GM23248 (cell line): Measurements from ENCODE around the gene LMAN2.

ENCODE experiments used
- EZH2 ChIP-seq: fragments of 200-600 bp; sonication (generic); IDR thresholded peaks from 2 replicates; pipeline ENCODE4 v1.6.1; 2018; ENCODE audit warnings: antibody characterized with exemption, mild to moderate bottlenecking; ENCODE audit not compliant: insufficient read depth, poor library complexity, severe bottlenecking
- EZH2phosphoT487 ChIP-seq: fragments of 200-600 bp; sonication (generic); IDR thresholded peaks from 2 replicates; pipeline ENCODE4 v1.6.1; 2018; ENCODE audit warnings: antibody characterized with exemption, moderate library complexity, mild to moderate bottlenecking, low read depth; ENCODE audit not compliant: insufficient read depth

DNA sequence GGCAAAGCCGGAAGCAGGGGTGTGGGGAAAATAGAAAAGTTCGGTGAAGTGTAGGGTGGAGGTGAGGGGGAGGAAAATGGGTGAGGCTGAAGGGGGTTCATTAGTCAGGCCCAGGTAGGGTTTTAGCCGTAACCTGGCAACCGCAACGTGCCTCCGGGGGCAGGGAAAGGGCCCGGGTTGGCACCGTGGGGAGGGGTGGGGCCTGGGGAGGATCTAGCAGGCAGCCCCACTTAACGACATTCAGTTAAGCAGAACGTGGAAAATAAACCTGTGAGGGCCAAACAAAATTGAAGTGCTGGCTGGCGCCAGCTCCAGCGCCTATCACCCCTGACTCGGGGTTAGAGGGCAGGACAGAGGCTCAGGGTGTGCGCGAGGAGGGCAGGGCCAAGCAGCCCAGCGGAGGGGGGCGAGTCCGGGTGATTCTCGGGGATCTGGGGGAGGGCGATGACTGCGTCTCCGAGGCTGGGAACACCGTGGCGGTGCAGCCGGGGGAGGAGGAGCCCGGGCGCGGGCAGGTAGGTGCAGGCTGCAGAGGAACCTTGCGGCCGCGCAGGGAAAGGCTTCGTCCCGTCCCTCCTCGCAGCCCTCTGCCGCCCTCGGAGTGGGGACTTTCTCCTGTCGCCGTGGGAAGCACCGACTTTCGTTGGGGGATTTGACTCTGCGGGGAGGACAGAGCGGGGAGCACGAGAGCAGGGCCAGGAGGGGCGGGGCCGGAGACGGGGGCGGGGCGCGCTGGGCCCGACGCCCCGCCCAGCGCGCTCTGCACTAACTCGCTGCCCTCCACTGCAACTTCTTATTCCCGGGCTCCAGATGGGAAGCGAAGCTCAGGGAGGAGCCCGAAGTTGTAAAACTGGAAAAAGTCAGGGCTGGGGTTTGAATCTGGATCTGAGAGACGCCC, 11.4 kb upstream of the LMAN2 start:
- TF ChIP-seq EZH2phosphoT487 (no peak), EZH2 (no peak)
